ENCODE measurements around the gene RXFP4. TPM values are rescaled to one million over a fixed set of nuclear protein-coding genes. Genes with fewer than 3 reads are reported as not detected.

RXFP4 gene
- total RNA-seq, 2 donors from 2014 or later = not detected

DNA sequence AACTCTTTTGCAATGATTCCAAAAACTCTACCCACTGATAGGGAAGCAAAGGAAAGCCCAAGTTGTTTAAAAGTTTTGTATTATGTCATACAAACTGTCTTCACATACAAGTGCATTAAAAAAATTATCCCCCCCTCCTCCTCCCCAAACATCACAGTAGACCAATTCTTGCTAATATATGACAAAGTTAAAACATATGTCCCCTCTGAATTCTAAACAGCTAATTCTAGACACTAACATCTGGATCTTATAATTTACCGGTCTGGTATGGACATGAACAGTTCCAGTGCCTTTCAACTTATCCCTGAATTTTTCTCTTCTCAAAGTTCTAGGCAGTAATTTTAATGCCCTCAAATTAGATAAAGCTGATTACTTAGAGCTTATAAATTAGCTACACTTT is 43.7 kb upstream of the RXFP4 start:
- peaks cover 0 to 12% of the 10 kb centered on the region in 2 donors for H3K36me3 ChIP-seq
- 92% methylated on average over 1 of the region's 1 CpG for WGBS

DNA sequence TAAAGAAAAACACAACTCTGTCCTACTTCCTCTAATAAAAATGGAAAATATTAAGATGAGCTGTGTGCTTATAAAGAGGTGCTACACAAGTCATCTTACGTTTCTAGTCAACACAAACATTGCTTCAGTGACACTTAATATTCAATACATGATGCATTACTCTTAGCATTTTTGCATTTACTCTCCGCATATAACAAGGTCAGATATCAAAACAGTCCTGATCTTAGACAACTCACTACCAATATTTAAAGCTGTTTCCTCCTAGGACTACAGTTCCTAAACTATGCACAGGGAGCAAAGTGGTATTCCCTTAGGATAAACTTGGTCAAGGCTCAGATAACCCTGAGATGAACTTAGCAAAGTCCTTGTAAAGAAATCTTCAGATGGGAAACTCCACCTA is 42.5 kb upstream of the RXFP4 start:
- intact Hi-C loops (cut with DNase I) = no loop called here
- no peak overlapping the region for H3K27ac ChIP-seq
- TF ChIP-seq, protein P1, sequence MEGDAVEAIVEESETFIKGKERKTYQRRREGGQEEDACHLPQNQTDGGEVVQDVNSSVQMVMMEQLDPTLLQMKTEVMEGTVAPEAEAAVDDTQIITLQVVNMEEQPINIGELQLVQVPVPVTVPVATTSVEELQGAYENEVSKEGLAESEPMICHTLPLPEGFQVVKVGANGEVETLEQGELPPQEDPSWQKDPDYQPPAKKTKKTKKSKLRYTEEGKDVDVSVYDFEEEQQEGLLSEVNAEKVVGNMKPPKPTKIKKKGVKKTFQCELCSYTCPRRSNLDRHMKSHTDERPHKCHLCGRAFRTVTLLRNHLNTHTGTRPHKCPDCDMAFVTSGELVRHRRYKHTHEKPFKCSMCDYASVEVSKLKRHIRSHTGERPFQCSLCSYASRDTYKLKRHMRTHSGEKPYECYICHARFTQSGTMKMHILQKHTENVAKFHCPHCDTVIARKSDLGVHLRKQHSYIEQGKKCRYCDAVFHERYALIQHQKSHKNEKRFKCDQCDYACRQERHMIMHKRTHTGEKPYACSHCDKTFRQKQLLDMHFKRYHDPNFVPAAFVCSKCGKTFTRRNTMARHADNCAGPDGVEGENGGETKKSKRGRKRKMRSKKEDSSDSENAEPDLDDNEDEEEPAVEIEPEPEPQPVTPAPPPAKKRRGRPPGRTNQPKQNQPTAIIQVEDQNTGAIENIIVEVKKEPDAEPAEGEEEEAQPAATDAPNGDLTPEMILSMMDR (IDR thresholded peaks at IDR 0.05) = no peak
- no peak for TF ChIP-seq POLR2A (IDR thresholded peaks at IDR 0.05)
- no peak for TF ChIP-seq POLR2AphosphoS5 (IDR thresholded peaks at IDR 0.05)
- 50% methylated on average over 2 of the region's 2 CpGs for WGBS
- DNase-seq (ENCODE audit: low spot score) = no peak
- no peak overlapping the region for H3K4me3 ChIP-seq
- no peaks in the 10 kb centered on the region for H3K9me3 ChIP-seq
- H3K27me3 ChIP-seq (replicated peaks; ENCODE audit: insufficient read depth) = no peaks in the 10 kb centered on the region
- H3K36me3 ChIP-seq = peaks cover 3 to 18% of the 10 kb centered on the region in 2 donors
- no peaks in the 10 kb centered on the region for H3K4me1 ChIP-seq (replicated peaks)

More for the DNA sequence above, 43.7 kb upstream of the RXFP4 start:
- H3K27ac ChIP-seq = no peak overlapping the region
- intact Hi-C loops (cut with DNase I) = no loop called here
- H3K27me3 ChIP-seq (replicated peaks; ENCODE audit: insufficient read depth) = no peaks in the 10 kb centered on the region
- no peak overlapping the region for H3K4me3 ChIP-seq
- H3K9me3 ChIP-seq = no peaks in the 10 kb centered on the region
- no peak for TF ChIP-seq POLR2A (IDR thresholded peaks at IDR 0.05)
- TF ChIP-seq POLR2AphosphoS5 (IDR thresholded peaks at IDR 0.05) = no peak
- TF ChIP-seq, protein P1 (IDR thresholded peaks at IDR 0.05) = no peak
- no peaks in the 10 kb centered on the region for H3K4me1 ChIP-seq (replicated peaks)
- DNase-seq (ENCODE audit: low spot score) = no peak

DNA sequence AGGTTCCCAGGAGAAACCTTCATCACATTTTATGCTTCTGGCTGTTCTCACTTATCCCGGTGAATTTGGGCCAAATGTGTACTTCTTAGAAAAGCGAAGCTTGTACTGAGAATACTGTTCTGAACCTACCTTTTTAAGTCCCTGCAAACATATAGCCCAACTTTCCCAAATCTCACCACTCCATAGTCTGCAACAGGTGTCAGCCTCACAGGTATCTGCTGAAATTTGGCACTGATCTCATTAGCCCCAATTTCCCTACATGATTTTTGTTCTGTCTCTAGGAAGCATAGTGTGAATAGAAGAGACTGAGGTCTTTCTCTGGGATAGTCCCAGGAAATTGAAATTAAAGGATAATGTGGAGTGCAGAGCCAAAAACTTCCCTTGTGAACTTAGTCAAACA is 41.8 kb upstream of the RXFP4 start:
- H3K4me1 ChIP-seq (replicated peaks) = no peaks in the 10 kb centered on the region
- H3K9me3 ChIP-seq = no peaks in the 10 kb centered on the region
- DNase-seq (ENCODE audit: low spot score) = no peak
- no peak overlapping the region for H3K4me3 ChIP-seq
- H3K36me3 ChIP-seq = peaks cover 11 to 26% of the 10 kb centered on the region in 2 donors
- TF ChIP-seq POLR2AphosphoS5 (IDR thresholded peaks at IDR 0.05) (no peak), POLR2A (IDR thresholded peaks at IDR 0.05) (no peak)
- TF ChIP-seq, protein P1 (IDR thresholded peaks at IDR 0.05) = no peak
- WGBS = 95% methylated on average over 2 of the region's 2 CpGs
- intact Hi-C loops (cut with DNase I) = no loop called here
- no peaks in the 10 kb centered on the region for H3K27me3 ChIP-seq (replicated peaks; ENCODE audit: insufficient read depth)
- H3K27ac ChIP-seq = no peak overlapping the region

DNA sequence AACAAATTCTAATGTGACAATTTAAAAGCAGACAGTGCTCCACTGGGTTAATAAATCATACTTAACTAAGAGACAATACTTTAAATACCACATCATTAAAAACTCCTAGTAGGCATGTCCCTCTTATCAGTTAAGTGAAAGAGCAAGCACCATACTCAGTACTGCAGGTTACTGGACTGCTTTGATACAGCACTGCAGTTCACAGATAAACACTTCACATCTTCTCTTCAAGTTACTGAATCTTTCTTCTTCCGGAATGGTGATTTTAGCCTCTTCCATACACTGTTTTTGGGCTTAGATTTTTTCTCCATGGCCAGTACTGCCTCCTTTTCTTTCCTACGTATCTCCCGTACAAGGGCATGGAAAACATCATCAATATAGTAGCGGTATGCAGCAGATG is 41.3 kb upstream of the RXFP4 start:
- Histone ChIP-seq H3K4me1 (replicated peaks) (no peaks in the 10 kb centered on the region), H3K36me3 (peaks cover 12 to 31% of the 10 kb centered on the region in 2 donors), H3K27me3 (replicated peaks; ENCODE audit: insufficient read depth) (no peaks in the 10 kb centered on the region), H3K27ac (no peak overlapping the region), H3K9me3 (no peaks in the 10 kb centered on the region), H3K4me3 (no peak overlapping the region)
- WGBS = 82% methylated on average over 4 of the region's 4 CpGs
- intact Hi-C loops (cut with DNase I) = no loop called here
- DNase-seq (ENCODE audit: low spot score) = no peak
- TF ChIP-seq POLR2A (IDR thresholded peaks at IDR 0.05) (no peak), POLR2AphosphoS5 (IDR thresholded peaks at IDR 0.05) (no peak)
- TF ChIP-seq, protein P1 (IDR thresholded peaks at IDR 0.05) = no peak

DNA sequence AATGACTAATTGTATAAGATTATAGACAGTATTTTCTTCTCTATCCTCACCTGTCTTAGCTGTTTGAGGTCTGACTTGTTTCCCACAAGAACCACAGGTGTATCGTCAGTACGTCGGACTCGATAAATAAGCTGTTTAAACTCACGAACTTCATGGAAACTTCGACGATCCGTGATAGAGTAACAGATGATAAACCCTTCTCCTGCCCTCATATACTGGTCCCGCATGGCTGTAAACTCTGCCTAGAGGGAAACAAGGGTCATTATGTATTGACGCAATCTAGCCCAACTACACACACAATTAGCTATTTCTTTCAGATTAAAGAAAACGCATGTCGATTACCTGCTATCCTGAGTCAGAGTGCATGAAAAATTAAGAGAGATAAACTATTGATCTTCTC is 37.2 kb upstream of the RXFP4 start:
- TF ChIP-seq POLR2AphosphoS5 (IDR thresholded peaks at IDR 0.05) (no peak), POLR2A (IDR thresholded peaks at IDR 0.05) (no peak)
- TF ChIP-seq, protein P1 (IDR thresholded peaks at IDR 0.05) = no peak
- Histone ChIP-seq H3K27me3 (replicated peaks; ENCODE audit: insufficient read depth) (no peaks in the 10 kb centered on the region), H3K36me3 (peaks cover 12 to 34% of the 10 kb centered on the region in 2 donors), H3K27ac (no peak overlapping the region), H3K4me3 (no peak overlapping the region), H3K9me3 (no peaks in the 10 kb centered on the region), H3K4me1 (replicated peaks) (no peaks in the 10 kb centered on the region)
- WGBS = 91% methylated on average over 12 of the region's 12 CpGs
- no peak for DNase-seq (ENCODE audit: low spot score)
- intact Hi-C loops (cut with DNase I) = no loop called here

Data from prostate gland (tissue), 2 donors.